ENCODE data around the gene FERMT1.

DNA sequence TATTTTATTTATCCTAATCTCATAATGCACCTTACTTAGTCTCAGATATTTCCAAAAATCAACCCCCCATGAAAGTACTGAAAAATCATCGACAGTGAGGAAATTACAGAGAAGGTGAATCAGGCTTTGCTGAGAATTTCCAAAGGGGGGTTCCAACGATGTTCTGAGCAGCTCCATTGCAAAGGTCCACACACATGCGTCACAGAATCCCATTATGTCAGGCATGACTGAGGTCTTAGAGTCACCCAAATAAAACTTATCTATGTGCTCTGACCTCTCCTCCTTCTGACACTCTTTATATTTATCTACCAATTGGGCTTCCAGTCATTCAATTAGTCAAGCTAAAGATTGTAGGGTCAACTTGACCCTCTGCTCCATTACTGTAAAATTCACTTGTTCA, 56.2 kb downstream of the FERMT1 start:
- TF ChIP-seq POLR2A (IDR thresholded peaks at IDR 0.05; ENCODE audit: low read depth, low read length), result no peak
- TF ChIP-seq CTCF (conservative IDR thresholded peaks at IDR 0.05; ENCODE audit: low read depth, low read length), result no peak
- TF ChIP-seq CEBPB (IDR thresholded peaks at IDR 0.05; ENCODE audit: low read depth, low read length), result no peak
- TF ChIP-seq RAD21 (IDR thresholded peaks at IDR 0.05; ENCODE audit: low read length), result no peak
- TF ChIP-seq MXI1 (IDR thresholded peaks at IDR 0.05; ENCODE audit: borderline replicate concordance, low read depth, low read length), result no peak
- no peak for TF ChIP-seq USF2 (IDR thresholded peaks at IDR 0.05; ENCODE audit: low read depth, low read length)
- TF ChIP-seq RFX5 (IDR thresholded peaks at IDR 0.05; ENCODE audit: low read depth, low read length), result no peak
- TF ChIP-seq MAFK (IDR thresholded peaks at IDR 0.05; ENCODE audit: low read depth, low read length), result no peak
- TF ChIP-seq BHLHE40 (IDR thresholded peaks at IDR 0.05; ENCODE audit: low read depth, low read length), result no peak
- TF ChIP-seq ELK1 (IDR thresholded peaks at IDR 0.05; ENCODE audit: borderline replicate concordance, low read depth, low read length), result no peak
- TF ChIP-seq SMC3 (IDR thresholded peaks at IDR 0.05; ENCODE audit: low read depth, low read length), result no peak
